Measurements from ENCODE around the gene SLC5A8. TPM values are rescaled to one million over a fixed set of nuclear protein-coding genes. Genes with fewer than 3 reads are reported as not detected.

SLC5A8 gene
- total and polyA plus RNA-seq, 2 experiments from 2014 or later = 0.10 TPM

GRCh38 chr12:101229841-101230241, 19.8 kb upstream of the SLC5A8 start (continued):
- TF ChIP-seq ZNF462 (CRISPR knock-in tag; IDR thresholded peaks at IDR 0.05) = no peak

GRCh38 chr12:101221301-101221700, 11.3 kb upstream of the SLC5A8 start:
- Histone ChIP-seq H3K4me1 (ENCODE audit: insufficient read depth) (no peaks in the 10 kb centered on the region), H3K4me2 (no peak overlapping the region), H3F3A (replicated peaks; ENCODE audit: low read depth) (no peaks in the 10 kb centered on the region), H3K79me2 (replicated peaks; ENCODE audit: insufficient read depth) (no peaks in the 10 kb centered on the region), H3K9me2 (ENCODE audit: insufficient read depth) (no peaks in the 10 kb centered on the region; the same call in 1 of the 2 replicates), H3K4me3 (no peak overlapping the region), H2AFZ (no peak overlapping the region), H4K20me1 (replicated peaks; ENCODE audit: insufficient read depth) (no peaks in the 10 kb centered on the region), H3K36me3 (ENCODE audit: insufficient read depth) (no peaks in the 10 kb centered on the region), H3K27ac (ENCODE audit: low read depth) (no peak overlapping the region), H3K27me3 (ENCODE audit: insufficient read depth) (no peaks in the 10 kb centered on the region)
- no peak for DNase-seq (ENCODE audit: low spot score)
- no peak overlapping the region for H3K4me3 Mint-ChIP-seq
- no peak for ATAC-seq
- H3K27me3 Mint-ChIP-seq (ENCODE audit: insufficient read depth, low read depth, poor library complexity) = peaks cover 2% of the 10 kb centered on the region
- H3K4me1 Mint-ChIP-seq = no peaks in the 10 kb centered on the region
- H3K36me3 Mint-ChIP-seq (ENCODE audit: low read depth) = peaks cover 5% of the 10 kb centered on the region; the same call in 1 of the 3 replicates
- peaks cover 13% of the 10 kb centered on the region for H3K9me3 Mint-ChIP-seq
- H3K27ac Mint-ChIP-seq = no peak overlapping the region
- no peak for TF ChIP-seq STAT1 (IDR thresholded peaks at IDR 0.05; ENCODE audit: unreplicated experiment)
- no peak for TF ChIP-seq ETS1 (IDR thresholded peaks at IDR 0.05)
- no peak for TF ChIP-seq POLR2AphosphoS5 (IDR thresholded peaks at IDR 0.05; ENCODE audit: low read depth)
- no peak for TF ChIP-seq NANOG (IDR thresholded peaks at IDR 0.05; ENCODE audit: borderline replicate concordance)
- no peak for TF ChIP-seq ZNF114 (CRISPR knock-in tag; IDR thresholded peaks at IDR 0.05)
- no peak for TF ChIP-seq JUNB (IDR thresholded peaks at IDR 0.05; ENCODE audit: unreplicated experiment)
- no peak for TF ChIP-seq ZNF462 (CRISPR knock-in tag; IDR thresholded peaks at IDR 0.05)
